Measurements from ENCODE around the gene CDH23. TPM values are rescaled to one million over a fixed set of nuclear protein-coding genes. Genes with fewer than 3 reads are reported as not detected.

The CDH23 gene
- total and polyA plus RNA-seq, 12 donors, result 1.7 to 20.2 (median 7.8) TPM

DNA sequence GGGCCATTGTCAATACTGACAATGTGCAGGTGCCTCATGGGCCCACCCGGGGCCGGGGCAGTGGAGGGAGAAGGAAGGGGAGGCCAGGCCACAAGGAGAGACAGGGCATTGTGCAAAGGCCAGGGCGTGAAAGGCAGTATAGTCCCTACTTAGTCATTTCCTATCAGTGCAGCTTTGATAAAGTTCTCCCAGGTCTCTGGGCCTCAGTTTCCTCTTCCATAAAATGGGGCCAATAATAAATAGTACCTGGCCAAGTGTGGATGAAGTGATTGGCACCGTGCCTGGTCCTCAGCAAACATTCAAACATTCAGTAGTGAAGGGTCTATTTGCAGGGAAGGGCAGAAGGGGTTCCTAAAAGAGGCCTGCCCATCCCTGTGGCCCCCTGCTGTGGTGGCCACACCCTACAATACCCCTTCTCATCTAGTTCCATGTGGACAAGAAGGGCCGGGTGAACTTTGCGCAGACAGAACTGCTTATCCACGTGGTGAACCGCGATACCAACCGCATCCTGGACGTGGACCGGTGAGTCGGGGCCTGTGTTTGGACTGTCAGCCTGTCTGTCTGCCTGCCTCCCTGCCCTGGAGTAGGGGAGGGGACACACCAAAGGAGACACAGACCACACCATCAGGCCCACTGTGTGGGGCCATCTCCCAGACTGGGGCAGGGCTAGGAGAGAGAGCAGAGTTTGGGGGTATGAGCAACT, 413.5 kb downstream of the CDH23 start:
- Histone ChIP-seq H3K4me1 (replicated peaks in 1 of 2) (peaks cover 0 to 5% of the 10 kb centered on the region in 2 donors), H3K27ac (no peak overlapping the region), H3K36me3 (replicated peaks in 1 of 2) (peaks cover 0 to 3% of the 10 kb centered on the region in 2 donors), H3K4me3 (no peak overlapping the region), H3K27me3 (no peaks in the 10 kb centered on the region), H3K9me3 (replicated peaks in 1 of 3) (no peaks in the 10 kb centered on the region)
- TF ChIP-seq, protein P1, sequence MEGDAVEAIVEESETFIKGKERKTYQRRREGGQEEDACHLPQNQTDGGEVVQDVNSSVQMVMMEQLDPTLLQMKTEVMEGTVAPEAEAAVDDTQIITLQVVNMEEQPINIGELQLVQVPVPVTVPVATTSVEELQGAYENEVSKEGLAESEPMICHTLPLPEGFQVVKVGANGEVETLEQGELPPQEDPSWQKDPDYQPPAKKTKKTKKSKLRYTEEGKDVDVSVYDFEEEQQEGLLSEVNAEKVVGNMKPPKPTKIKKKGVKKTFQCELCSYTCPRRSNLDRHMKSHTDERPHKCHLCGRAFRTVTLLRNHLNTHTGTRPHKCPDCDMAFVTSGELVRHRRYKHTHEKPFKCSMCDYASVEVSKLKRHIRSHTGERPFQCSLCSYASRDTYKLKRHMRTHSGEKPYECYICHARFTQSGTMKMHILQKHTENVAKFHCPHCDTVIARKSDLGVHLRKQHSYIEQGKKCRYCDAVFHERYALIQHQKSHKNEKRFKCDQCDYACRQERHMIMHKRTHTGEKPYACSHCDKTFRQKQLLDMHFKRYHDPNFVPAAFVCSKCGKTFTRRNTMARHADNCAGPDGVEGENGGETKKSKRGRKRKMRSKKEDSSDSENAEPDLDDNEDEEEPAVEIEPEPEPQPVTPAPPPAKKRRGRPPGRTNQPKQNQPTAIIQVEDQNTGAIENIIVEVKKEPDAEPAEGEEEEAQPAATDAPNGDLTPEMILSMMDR (IDR thresholded peaks at IDR 0.05), result no peak
- no peak for TF ChIP-seq POLR2A (IDR thresholded peaks at IDR 0.05)
- DNase-seq, result peak in 1 of 7 donors; percentile 31
- 83 to 88% (median 85%) methylated on average over 12 to 13 of the region's 13 CpGs for WGBS, 4 donors
- intact Hi-C loops (cut with DNase I), result loop anchor here (5.0 to 10.0 kb wide), 4 partner anchors 75 to 498 kb away; partner anchors contain the start of gene CDH23 (in 1 of the 2)

DNA sequence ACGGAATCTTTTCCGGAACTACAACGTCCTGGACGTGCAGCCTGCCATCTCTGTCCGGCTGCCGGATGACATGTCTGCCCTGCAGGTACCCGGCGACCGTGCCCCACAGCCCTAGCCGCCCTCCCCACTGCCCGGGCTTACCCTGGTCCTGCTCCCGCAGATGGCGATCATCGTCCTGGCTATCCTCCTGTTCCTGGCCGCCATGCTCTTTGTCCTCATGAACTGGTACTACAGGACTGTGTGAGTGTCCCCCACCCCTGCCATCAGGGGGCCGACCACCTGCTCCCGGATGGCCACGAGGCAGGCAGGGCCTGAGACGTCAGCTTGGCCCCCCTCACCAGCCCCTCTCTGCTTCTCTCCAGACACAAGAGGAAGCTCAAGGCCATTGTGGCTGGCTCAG, 414.6 kb downstream of the CDH23 start:
- 77 to 90% (median 78%) methylated on average over 4 to 19 of the region's 19 CpGs for WGBS, 4 donors
- intact Hi-C loops (cut with DNase I), result loop anchor here (5.0 to 10.0 kb wide), 4 partner anchors 73 to 499 kb away; partner anchors contain the start of gene CDH23 (in 1 of the 2)
- peaks cover 0 to 3% of the 10 kb centered on the region in 2 donors for H3K4me1 ChIP-seq (replicated peaks in 1 of 2)
- DNase-seq, result peak in 1 of 7 donors; percentile 35
- H3K4me3 ChIP-seq, result no peak overlapping the region
- H3K9me3 ChIP-seq (replicated peaks in 1 of 3), result no peaks in the 10 kb centered on the region
- no peak overlapping the region for H3K27ac ChIP-seq
- no peak for TF ChIP-seq POLR2A (IDR thresholded peaks at IDR 0.05)
- TF ChIP-seq, protein P1 (IDR thresholded peaks at IDR 0.05), result no peak
- peaks cover 0 to 15% of the 10 kb centered on the region in 2 donors for H3K36me3 ChIP-seq (replicated peaks in 1 of 2)
- no peaks in the 10 kb centered on the region for H3K27me3 ChIP-seq

DNA sequence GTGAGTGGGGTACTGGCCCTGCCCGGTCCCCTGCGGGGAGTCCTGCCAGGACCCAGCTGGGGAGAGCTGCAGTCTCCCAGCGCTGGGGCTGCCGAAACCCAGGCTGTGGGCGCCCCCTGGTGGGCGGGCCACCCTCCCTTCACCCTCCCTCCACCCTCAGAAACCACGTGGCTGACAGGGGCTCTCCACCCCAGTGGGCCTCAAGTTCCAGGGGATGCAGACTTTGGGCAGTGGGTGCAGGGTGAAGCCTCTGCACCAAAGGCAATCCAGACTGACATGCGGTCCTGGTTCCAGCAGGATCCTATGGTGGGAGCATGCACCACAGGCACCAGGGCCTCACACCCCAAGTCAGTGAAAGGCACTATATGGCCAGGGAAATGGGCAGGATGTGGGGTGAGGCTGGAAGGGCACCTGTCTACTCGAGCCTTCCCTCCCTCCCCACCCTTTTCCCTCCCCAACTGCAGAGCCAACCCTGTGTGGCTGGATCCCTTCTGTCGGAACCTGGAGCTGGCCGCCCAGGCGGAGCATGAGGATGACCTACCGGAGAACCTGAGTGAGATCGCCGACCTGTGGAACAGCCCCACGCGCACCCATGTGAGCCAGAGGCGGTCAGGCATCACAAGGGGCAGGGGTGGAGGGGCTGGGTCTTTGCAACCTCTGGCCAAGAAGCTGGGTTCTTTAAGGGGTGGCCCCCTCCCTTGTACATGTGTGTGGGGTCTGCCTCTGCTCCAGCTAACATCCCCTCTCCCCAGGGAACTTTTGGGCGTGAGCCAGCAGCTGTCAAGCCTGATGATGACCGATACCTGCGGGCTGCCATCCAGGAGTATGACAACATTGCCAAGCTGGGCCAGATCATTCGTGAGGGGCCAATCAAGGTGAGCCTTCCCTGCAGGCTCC, 415.5 kb downstream of the CDH23 start:
- Histone ChIP-seq H3K4me1 (replicated peaks in 1 of 2) (peaks cover 1 to 11% of the 10 kb centered on the region in 2 donors), H3K4me3 (no peak overlapping the region), H3K9me3 (replicated peaks in 1 of 3) (no peaks in the 10 kb centered on the region), H3K36me3 (replicated peaks in 1 of 2) (peaks cover 0 to 24% of the 10 kb centered on the region in 2 donors), H3K27me3 (no peaks in the 10 kb centered on the region), H3K27ac (no peak overlapping the region)
- intact Hi-C loops (cut with DNase I), result loop anchor here (5.0 to 10.0 kb wide), 4 partner anchors 73 to 500 kb away; partner anchors contain the start of gene CDH23 (in 1 of the 2)
- TF ChIP-seq, protein P1 (IDR thresholded peaks at IDR 0.05), result peak; percentile 64 to 90 (median 74)
- TF ChIP-seq POLR2A (IDR thresholded peaks at IDR 0.05), result no peak
- DNase-seq, result peak; percentile 50 to 76 (median 71)
- WGBS, 4 donors, result 37 to 62% (median 39%) methylated on average over 7 to 22 of the region's 22 CpGs

All from adrenal gland (tissue), 12 donors.